Small intestine (tissue), 16 donors: ENCODE measurements around the gene ELAPOR1. TPM values are rescaled to one million over a fixed set of nuclear protein-coding genes. Genes with fewer than 3 reads are reported as not detected.

Source experiments
- DNase-seq, 2 donors: peaks; one replicate each; pipeline versions ENCODE4 v3.0.0 to v3.0.0-alpha.2; 2013
- FAIRE-seq: peaks from 2 replicates; lab custom pipeline; 2012; peaks lifted over from hg19 to GRCh38; lab: Jason Lieb, UNC
- H3K27ac ChIP-seq, 3 donors: one replicate each; pipeline ENCODE4 v1.5.1; 2013; ENCODE audit warnings: low read length in 2 of 3, mild to moderate bottlenecking in 2 of 3, control low read depth in 1 of 3, inconsistent platforms in 1 of 3, low read depth in 1 of 3, moderate library complexity in 1 of 3
- H3K27me3 ChIP-seq, 3 donors: one replicate each; pipeline ENCODE4 v1.6.1; 2013; ENCODE audit warnings: low read length in 3 of 3, inconsistent platforms in 1 of 3; ENCODE audit not compliant: control insufficient read depth in 3 of 3, insufficient read depth in 3 of 3
- H3K36me3 ChIP-seq, 3 donors: one replicate each; pipeline ENCODE4 v1.6.1; 2013; ENCODE audit warnings: low read length in 3 of 3, inconsistent platforms in 1 of 3, low read depth in 1 of 3, mild to moderate bottlenecking in 1 of 3, moderate library complexity in 1 of 3; ENCODE audit not compliant: control insufficient read depth in 3 of 3, insufficient read depth in 2 of 3
- H3K4me1 ChIP-seq, 3 donors: one replicate each; pipeline ENCODE4 v1.6.1; 2013; ENCODE audit warnings: low read length in 2 of 3, inconsistent platforms in 1 of 3, low read depth in 1 of 3, mild to moderate bottlenecking in 1 of 3, moderate library complexity in 1 of 3; ENCODE audit not compliant: control insufficient read depth in 3 of 3, insufficient read depth in 2 of 3
- H3K4me3 ChIP-seq, 3 donors: one replicate each; pipeline ENCODE4 v1.5.1; 2013; ENCODE audit warnings: low read length in 3 of 3, control low read depth in 1 of 3, inconsistent platforms in 1 of 3, low read depth in 1 of 3, mild to moderate bottlenecking in 1 of 3, moderate library complexity in 1 of 3
- H3K9me3 ChIP-seq, 2 donors: one replicate each; pipeline ENCODE4 v1.6.1; 2013; ENCODE audit warnings: low read depth in 1 of 2, low read length in 1 of 2; ENCODE audit not compliant: control insufficient read depth in 2 of 2, insufficient read depth in 1 of 2
- WGBS, 3 donors: extraction: QIAGEN DNeasy Blood & Tissue Kit; methylation state at CpG; one replicate each; pipeline ENCODE4 v1.1.7; 2013; 5-methylcytosine and 5-hydroxymethylcytosine counted together
- long read RNA-seq, 10 donors: transcript quantifications; one replicate each; lab custom pipeline, GENCODE V29; 2026
- polyA plus RNA-seq, 4 donors: library from polyadenylated mRNA; stranded (reverse) in 3 of 4; unstranded in 1 of 4; fragments of 200-250 nt in 3 of 4; fragments of 120-200 nt in 1 of 4; gene quantifications; one replicate each; pipeline versions ENCODE4 v1.2.1 to v1.2.3, GENCODE V29; 2013
- donor health status: healthy with polysubstance abuse.
- donor health status: control.
- donor health status: control.
- donor health status: Bipolar disorder and iron deficiency.
- donor health status: healthy.

ELAPOR1 gene, protein sequence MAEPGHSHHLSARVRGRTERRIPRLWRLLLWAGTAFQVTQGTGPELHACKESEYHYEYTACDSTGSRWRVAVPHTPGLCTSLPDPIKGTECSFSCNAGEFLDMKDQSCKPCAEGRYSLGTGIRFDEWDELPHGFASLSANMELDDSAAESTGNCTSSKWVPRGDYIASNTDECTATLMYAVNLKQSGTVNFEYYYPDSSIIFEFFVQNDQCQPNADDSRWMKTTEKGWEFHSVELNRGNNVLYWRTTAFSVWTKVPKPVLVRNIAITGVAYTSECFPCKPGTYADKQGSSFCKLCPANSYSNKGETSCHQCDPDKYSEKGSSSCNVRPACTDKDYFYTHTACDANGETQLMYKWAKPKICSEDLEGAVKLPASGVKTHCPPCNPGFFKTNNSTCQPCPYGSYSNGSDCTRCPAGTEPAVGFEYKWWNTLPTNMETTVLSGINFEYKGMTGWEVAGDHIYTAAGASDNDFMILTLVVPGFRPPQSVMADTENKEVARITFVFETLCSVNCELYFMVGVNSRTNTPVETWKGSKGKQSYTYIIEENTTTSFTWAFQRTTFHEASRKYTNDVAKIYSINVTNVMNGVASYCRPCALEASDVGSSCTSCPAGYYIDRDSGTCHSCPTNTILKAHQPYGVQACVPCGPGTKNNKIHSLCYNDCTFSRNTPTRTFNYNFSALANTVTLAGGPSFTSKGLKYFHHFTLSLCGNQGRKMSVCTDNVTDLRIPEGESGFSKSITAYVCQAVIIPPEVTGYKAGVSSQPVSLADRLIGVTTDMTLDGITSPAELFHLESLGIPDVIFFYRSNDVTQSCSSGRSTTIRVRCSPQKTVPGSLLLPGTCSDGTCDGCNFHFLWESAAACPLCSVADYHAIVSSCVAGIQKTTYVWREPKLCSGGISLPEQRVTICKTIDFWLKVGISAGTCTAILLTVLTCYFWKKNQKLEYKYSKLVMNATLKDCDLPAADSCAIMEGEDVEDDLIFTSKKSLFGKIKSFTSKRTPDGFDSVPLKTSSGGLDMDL
- 10 to 100 TPM in 2 of 4 donors, 1 to 10 TPM in 2; 3.8 to 75.3 (median 35.4) TPM for polyA plus RNA-seq
- long read RNA-seq, donor 1, result 0 reads
- long read RNA-seq, donor 2, result 0 reads
- long read RNA-seq, donor 3, partial matches to known transcripts, result 22 of 24 reads
- long read RNA-seq, donor 3, other reads (novel, unspliced or antisense), result 0 of 24 reads
- long read RNA-seq, donor 4, result 0 reads
- long read RNA-seq, donor 5, partial matches to known transcripts, result 5 of 5 reads
- long read RNA-seq, donor 5, other reads (novel, unspliced or antisense), result 0 of 5 reads
- long read RNA-seq, donor 6, partial matches to known transcripts, result 25 of 29 reads
- long read RNA-seq, donor 6, other reads (novel, unspliced or antisense), result 0 of 29 reads
- long read RNA-seq, donor 7, result 0 reads
- long read RNA-seq, donor 8, result 0 reads
- long read RNA-seq, donor 9, result 0 reads
- long read RNA-seq, donor 10, partial matches to known transcripts, result 14 of 16 reads
- long read RNA-seq, donor 10, other reads (novel, unspliced or antisense), result 0 of 16 reads

DNA sequence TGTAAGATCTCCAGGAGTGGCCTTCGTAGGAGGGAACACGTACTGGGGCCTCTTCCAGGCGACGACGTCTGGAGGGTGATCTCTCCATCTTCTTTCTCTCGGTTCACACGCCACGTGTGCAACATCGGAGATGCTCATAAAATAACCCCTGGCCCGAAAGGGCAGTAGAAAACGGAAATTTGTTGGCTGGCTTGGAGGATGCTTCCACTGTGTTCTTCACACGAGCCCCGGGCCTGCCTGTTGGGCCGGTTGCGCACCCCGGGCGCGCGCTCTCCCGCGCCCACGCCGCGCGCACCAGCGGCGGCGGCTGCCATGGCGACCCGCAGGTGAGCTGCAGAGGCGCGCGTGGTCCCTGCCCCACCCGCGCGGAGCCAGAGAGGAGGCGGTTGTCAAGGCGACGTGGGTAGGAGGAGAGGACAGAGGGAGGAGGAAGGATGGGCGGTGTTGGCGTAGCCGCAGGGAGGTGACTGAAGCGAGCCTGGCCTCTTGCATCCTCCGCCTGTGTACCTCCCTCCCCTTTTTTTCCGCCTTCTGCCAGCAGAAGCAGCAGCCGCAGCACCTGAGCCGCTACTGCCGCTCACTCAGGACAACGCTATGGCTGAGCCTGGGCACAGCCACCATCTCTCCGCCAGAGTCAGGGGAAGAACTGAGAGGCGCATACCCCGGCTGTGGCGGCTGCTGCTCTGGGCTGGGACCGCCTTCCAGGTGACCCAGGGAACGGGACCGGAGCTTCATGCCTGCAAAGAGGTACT lies at the start of gene ELAPOR1:
ELAPOR1 (plus strand) TSS at position 526 of the 752 bp plus-strand sequence; CDS start at position 595, 69 bp downstream.
- Histone ChIP-seq H3K4me3 (peak within 1 kb of the TSS in 2 of 3 donors; percentile 54 to 62), H3K9me3 (no peaks in the 10 kb centered on the region), H3K36me3 (no peaks in the 10 kb centered on the region), H3K27me3 (peaks cover 0 to 15% (median 0%) of the 10 kb centered on the region in 3 donors), H3K4me1 (peaks cover 0 to 17% (median 0%) of the 10 kb centered on the region in 3 donors), H3K27ac (peak within 1 kb of the TSS in 2 of 3 donors; percentile 6 to 59)
- WGBS, 3 donors, result 1% methylated on average over 48 to 56 of the region's 56 CpGs
- DNase-seq (peak; percentile 87), FAIRE-seq (no peak)

GRCh38 chr1:109065137-109065536 lies 48.8 kb upstream of the ELAPOR1 start:
- peaks cover 6 to 34% (median 9%) of the 10 kb centered on the region in 3 donors for H3K36me3 ChIP-seq
- FAIRE-seq, result no peak
- H3K27ac ChIP-seq, result no peak overlapping the region
- no peaks in the 10 kb centered on the region for H3K4me1 ChIP-seq
- DNase-seq, result no peak
- H3K4me3 ChIP-seq, result no peak overlapping the region
- no peaks in the 10 kb centered on the region for H3K9me3 ChIP-seq
- whole genome bisulfite sequencing, 3 donors, result 86 to 95% (median 94%) methylated on average over 3 of the region's 3 CpGs
- no peaks in the 10 kb centered on the region for H3K27me3 ChIP-seq

GRCh38 chr1:109067883-109068282 lies 46.0 kb upstream of the ELAPOR1 start:
- Histone ChIP-seq H3K36me3 (peaks cover 6 to 43% (median 9%) of the 10 kb centered on the region in 3 donors), H3K27ac (no peak overlapping the region), H3K27me3 (no peaks in the 10 kb centered on the region), H3K4me1 (no peaks in the 10 kb centered on the region), H3K9me3 (no peaks in the 10 kb centered on the region), H3K4me3 (no peak overlapping the region)
- WGBS, 3 donors, result 80 to 86% (median 85%) methylated on average over 8 of the region's 8 CpGs
- no peak for DNase-seq
- no peak for FAIRE-seq

GRCh38 chr1:109069294-109069693 lies 44.6 kb upstream of the ELAPOR1 start:
- Histone ChIP-seq H3K27me3 (no peaks in the 10 kb centered on the region), H3K4me3 (no peak overlapping the region), H3K36me3 (peaks cover 6 to 48% (median 8%) of the 10 kb centered on the region in 3 donors), H3K4me1 (no peaks in the 10 kb centered on the region), H3K27ac (no peak overlapping the region), H3K9me3 (peaks cover 0 to 2% of the 10 kb centered on the region in 2 donors)
- FAIRE-seq, result no peak
- WGBS, 3 donors, result 88 to 95% (median 90%) methylated on average over 1 of the region's 1 CpG
- DNase-seq, result no peak

DNA sequence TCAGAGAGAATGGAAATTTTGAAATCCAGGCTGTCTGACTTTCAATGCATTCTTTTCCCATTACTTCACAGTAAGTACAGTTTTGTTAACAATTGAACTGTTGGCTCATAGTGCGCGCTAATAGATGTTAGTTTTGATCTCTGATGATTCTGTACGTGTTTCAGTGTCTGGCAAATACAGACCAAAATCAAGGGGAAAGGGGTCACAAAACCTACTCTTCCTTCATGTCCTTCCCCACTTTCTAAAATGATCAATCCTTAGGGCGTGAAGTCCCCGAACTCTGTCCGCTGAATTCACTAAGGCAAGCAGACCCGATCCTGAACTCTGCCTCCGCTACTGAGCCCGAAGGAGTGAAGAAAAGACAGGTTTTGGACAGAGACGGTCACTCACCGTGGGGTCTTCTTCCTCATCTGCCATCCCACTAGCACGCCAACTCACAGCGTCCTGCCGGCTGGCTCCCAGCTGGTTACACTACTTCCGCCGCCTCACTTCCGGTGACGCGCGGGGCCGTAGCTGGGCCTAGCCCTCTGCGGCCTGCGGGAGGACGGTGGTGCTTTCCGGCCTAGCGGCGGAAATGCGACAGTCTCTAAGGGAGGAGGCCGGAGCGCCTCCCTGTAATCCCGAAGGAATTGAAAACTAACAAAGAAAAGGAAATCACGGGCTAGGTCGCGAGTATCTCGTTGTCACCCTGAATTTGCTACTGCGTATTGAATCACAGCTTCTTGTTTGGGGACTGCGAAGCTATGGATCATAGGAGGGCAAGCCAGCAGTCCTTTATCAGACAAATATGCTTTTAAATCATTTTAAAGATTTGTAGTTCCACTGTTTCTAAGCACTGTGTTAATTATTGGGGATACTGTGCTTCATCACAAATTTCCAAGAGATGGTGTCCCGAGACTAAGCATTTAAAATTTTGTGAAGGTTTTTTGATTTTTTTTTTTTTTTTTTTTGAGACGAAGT lies 38.1 kb upstream of the ELAPOR1 start, which contains the start of gene TAF13:
TAF13 (minus strand) TSS at position 473 of the 960 bp plus-strand sequence; CDS start at position 417, 56 bp downstream.
- peaks cover 0 to 4% (median 0%) of the 10 kb centered on the region in 3 donors for H3K4me1 ChIP-seq
- DNase-seq (peak; percentile 94 to 97), FAIRE-seq (no peak)
- H3K27me3 ChIP-seq, result no peaks in the 10 kb centered on the region
- H3K9me3 ChIP-seq, result peaks cover 0 to 7% of the 10 kb centered on the region in 2 donors
- 5% methylated on average over 39 of the region's 39 CpGs for WGBS, 3 donors
- H3K36me3 ChIP-seq, result peaks cover 0 to 19% (median 0%) of the 10 kb centered on the region in 3 donors
- peak within 1 kb of the TSS; percentile 93 to 98 (median 94) for H3K27ac ChIP-seq
- peak within 1 kb of the TSS; percentile 37 to 90 (median 69) for H3K4me3 ChIP-seq

GRCh38 chr1:109078317-109078716 lies 35.6 kb upstream of the ELAPOR1 start:
- FAIRE-seq (no peak), DNase-seq (no peak)

More at GRCh38 chr1:109078317-109078716, 35.6 kb upstream of the ELAPOR1 start:
- no peak overlapping the region for H3K4me3 ChIP-seq
- peaks cover 0 to 7% (median 0%) of the 10 kb centered on the region in 3 donors for H3K36me3 ChIP-seq
- 76 to 94% (median 89%) methylated on average over 1 of the region's 1 CpG for WGBS, 3 donors
- peaks cover 0 to 7% of the 10 kb centered on the region in 2 donors for H3K9me3 ChIP-seq
- H3K27me3 ChIP-seq, result no peaks in the 10 kb centered on the region
- H3K27ac ChIP-seq, result no peak overlapping the region
- peaks cover 0 to 4% (median 0%) of the 10 kb centered on the region in 3 donors for H3K4me1 ChIP-seq
